ENCODE measurements around the gene TECPR2.

TECPR2 gene

DNA sequence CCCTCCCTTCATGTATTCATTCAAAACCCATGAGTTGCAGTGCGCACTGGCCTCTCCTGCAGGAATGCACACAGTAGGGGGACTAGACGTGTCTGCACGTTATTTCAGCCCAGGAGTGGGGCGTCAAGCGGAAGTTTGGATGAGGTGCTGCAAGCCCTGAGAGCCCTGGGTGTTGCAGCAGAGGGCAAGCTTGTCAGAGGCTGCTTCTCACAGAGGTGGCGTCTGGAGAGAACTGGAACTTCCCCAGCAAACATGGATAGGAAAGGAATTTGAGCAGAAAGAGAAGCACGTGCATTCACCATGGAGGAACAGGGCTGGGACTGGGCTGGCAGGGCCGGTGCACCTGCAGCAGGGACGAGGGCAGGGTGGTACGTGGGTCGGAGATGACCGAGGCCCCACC lies 64.9 kb downstream of the TECPR2 start:
- DNase-seq = no peak

DNA sequence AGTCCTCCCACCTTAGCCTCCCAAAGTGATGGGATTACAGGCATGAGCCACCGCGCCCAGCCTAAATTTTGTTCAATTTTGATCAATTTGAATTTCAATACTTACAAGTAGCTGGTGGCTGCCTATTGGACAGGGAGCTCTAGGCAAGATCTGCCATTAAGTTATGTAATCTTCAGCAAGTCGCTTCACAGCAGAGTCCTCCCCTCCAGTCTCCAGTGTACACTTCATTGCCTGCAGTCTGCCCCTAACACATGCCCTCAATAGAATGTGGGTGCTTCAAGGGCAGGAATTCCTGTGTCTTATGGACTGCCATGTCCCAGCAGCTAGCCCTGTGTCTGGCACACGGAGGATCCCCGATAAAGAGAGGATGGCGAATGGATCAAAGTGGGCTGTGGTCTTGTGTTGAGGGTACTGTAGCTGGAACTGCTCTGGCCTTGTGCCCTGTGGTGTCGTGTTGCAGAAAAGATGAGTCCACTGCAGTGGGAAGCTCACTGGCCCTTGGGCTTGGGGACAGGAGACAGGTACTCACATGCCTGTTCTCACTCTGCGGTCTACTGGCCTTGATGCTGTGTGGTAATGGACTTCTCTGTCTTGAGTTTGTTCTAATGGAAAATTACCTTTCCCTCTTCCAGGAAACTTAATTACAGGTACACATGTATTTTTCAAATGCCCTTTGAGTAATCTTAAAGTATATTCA lies 67.6 kb downstream of the TECPR2 start:
- no peak for DNase-seq

DNA sequence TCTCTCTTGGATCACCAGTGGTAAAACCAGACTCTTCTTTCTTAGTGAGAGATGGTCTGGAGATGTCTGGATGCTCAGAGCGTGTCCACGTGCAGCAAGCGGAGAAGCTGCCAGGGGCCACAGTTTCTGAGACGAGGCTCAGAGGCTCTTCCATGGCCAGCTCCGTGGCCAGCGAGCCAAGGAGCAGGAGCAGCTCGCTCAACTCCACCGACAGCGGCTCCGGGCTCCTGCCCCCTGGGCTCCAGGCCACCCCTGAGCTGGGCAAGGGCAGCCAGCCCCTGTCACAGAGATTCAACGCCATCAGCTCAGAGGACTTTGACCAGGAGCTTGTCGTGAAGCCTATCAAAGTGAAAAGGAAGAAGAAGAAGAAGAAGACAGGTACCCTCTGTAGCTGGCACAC lies 69.0 kb downstream of the TECPR2 start:
- no peak for DNase-seq

DNA sequence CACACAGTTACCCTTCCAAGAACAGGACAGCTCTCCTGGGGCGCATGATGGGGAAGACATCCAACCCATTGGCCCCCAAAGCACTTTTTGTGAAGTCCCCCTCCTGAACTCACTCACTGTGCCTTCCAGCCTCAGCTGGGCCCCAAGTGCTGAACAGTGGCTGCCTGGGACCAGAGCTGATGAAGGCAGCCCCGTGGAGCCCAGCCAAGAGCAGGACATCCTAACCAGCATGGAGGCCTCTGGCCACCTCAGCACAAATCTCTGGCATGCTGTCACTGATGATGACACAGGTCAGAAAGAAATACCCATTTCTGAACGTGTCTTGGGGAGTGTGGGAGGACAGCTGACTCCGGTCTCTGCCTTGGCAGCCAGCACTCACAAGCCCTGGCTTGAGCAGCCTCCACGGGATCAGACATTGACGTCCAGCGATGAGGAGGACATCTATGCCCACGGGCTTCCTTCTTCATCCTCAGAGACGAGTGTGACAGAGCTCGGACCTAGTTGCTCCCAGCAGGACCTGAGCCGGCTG lies 72.0 kb downstream of the TECPR2 start:
- DNase-seq = no peak

DNA sequence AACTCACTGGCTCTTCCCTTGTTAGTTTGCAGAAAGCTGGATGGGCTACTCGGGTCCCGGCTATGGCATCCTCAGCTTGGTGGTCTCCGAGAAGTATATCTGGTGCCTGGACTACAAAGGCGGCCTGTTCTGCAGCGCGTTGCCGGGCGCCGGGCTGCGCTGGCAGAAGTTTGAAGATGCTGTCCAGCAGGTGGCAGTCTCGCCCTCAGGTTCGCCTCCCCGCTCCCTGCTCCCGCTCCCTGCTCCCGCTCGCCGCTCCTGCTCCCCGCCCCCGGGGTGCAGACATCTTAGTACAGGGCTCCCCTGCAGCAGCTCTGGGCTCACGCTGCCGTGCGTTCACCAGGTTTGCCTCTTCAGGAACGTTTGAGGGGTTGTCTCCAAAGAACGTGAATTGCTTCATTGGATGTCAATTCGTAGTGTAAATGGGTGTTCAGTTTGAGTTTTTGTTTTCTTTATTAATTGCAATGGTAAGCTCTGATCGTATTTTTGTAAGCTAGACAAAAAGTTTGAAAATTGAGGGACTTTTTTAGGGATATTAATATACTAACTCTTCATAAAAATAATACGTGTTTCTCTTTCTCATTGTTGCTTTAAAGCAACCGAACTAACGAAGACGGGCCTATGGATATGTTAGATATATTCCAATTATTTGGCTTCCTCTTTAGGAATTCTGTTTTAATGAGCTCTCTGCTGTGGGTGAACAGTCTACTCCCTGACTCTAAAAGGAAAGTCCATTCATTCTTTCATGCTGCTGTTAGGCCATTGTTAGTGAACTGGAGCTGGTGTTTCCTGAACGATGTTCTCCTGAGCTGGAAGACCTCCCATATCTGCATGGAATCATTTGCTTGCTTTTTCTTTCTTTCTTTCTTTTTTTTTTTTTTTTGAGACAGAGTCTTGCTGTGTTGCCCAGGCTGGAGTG lies 75.5 kb downstream of the TECPR2 start:
- DNase-seq = peak in 13 of 14 donors; percentile 40 to 87 (median 74)

DNA sequence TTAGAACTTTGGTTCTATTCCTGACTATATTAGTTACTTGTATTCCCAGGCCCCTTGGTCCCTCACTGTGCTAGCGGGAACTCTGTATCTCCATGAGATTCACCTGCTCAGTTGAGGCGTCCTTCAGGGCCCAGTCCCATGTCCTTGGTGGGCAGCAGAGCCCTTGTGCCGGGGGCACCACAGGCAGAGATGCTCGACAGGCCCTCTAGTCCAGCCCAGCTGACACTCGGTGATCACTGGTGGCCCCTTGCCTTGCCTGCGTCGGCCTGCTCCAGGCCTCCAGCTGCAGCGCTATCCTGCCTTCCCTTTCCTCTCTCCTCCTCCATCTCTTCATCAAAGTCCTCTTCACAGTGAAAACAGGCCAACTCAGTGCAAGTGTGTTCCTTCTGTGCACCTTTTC lies 76.8 kb downstream of the TECPR2 start:
- DNase-seq = no peak

DNA sequence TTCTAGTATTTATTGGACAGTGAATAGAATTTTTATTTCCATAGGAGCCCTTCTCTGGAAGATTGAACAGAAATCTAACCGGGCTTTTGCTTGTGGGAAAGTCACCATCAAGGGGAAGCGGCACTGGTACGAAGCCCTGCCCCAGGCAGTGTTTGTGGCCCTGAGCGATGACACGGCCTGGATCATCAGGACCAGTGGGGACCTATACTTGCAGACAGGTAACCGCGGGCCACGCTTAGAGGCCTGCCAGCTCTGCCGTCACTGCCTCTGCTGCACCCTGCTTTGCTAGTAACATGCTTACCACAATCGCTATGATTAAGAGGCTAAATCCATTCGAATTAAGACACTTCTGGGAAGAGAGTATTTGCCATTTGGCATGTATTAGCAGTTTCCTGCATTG lies 77.7 kb downstream of the TECPR2 start:
- no peak for DNase-seq

DNA sequence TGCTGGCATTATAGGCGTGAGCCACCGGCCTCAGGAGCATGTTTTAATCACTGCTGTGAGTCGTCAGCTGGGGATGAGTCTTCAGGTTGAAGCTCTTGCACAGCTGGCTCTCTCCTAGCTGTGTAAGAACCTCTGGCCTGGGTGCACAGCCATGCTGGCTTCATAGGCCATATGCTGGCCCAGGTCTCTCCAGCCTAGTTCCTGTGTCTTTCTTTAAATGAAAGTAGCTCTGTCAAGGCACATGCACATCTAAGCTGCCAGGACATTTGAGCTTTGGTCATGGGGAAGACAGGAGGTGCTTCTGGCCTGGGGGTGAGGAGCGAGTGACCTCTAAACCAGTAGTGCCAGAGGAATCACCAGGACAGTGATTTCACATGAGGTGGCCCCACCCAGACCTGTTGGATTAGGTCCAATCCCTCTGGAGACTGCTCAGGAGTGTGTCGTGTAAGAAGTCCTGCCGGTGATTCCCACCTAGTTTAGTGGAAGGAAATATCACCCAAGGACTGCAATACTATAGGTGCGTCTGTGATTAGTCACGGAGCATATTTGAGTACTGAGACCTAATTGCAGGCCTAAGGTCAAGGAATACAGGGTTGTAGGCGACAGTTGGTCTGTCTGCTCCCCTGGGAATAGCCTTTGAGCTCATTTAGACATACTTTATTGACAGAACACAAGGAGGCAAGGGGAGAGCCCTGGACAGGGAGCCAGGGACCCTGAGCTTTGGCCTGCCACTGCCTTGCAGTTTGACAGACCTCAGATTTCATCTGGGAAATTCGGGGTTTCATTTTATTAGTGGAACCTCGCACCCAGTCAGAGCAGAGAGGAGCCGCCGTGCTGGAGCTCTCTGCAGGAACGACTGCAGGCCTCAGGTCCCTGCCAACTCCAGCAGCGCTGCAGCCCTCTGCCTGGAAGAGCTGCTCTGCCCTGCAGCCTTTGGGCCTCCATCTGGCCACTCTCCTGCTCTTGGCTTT lies 79.8 kb downstream of the TECPR2 start:
- DNase-seq = peak in 1 of 14 donors; percentile 43

DNA sequence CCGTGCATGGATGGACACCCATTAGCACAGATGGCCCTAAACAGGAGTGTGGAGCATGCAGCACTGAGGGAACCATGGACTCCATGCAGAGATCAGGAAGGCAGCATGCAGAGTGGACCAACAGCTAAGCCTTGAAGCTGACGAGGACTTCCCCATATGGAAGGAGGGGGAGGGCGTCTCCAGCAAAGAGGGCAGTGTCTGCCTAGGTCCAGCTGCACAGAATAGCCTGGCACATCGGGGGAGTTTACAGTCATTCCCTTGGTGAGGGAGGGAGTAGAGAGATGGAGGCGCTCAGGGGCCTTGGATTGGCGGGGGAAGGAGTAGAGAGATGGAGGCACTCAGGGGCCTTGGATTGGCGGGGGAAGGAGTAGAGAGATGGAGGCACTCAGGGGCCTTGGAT lies 82.3 kb downstream of the TECPR2 start:
- peak in 9 of 14 donors; percentile 20 to 78 (median 33) for DNase-seq

DNA sequence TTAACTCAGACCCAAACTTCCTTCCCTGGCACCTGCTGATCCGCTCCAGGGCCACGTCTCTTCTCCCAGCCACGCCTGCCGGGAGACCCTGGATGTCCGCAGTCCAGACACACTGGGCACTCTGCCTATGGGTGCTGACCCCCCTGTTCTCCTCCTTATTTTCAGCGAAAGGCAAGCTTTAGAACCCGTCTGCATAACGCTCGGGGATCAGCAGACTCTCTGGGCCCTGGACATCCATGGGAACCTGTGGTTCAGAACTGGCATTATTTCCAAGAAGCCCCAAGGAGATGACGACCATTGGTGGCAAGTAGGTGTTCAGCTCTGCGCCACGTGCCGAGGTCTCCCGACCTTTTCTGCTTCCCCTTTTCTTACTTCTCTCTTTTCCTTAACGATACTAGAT lies 82.9 kb downstream of the TECPR2 start:
- no peak for DNase-seq

DNA sequence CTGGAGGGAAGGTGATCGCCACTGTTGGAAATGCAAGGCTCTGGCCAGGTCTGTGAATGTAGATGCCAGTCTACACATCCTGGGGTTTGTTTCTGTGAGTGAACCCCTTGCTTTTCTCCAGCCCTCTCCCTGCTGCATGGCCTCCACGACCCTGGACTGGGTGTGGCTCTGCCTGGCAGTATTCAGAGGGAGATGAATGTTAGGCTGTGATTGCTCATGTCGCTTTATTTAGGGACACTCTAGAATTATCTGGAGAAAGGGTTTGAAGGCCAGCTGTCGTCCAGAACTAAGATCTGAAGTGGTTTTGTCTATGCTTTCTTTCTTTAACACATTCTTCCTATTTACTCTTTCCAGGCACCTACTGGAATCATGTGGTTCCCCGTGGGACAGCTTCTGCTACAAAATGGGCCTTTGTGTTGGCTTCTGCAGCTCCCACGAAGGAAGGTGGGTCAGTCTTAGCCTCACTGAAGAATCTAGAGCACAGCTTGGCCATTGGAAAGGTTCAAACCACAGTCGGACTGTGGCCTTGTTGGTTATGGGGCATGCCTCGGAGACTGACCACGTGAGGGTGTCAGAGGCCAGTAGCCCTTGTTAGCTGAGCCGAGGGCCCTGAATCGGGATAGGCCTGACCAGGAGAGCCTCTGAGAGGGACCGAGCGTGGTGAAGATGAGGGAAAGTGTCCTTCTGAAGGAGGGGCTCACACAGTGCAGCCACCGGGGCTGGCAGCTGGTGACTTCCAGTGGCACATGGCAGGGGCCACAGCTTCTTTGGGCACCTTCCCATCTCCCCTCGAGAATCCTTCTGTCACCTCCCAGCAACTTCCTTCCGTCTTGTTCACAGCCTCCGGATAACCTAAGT lies 87.7 kb downstream of the TECPR2 start:
- no peak for DNase-seq

DNA sequence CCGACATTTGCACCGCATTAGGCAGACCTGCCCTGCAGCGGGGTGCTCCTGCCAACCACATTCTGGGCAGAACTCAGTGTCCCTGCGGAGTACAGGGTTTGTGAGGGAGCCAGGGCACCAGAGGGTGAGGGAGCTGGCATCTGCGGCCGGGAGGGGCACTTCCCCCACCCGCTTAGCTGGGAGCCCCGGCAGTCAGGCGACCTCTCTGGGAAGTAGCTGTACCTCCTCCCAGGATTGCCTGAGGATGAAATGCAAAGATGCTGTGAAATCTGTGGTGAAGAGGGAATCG lies 88.3 kb downstream of the TECPR2 start:
- DNase-seq = peak in 8 of 14 donors; percentile 21 to 87 (median 66)

DNA sequence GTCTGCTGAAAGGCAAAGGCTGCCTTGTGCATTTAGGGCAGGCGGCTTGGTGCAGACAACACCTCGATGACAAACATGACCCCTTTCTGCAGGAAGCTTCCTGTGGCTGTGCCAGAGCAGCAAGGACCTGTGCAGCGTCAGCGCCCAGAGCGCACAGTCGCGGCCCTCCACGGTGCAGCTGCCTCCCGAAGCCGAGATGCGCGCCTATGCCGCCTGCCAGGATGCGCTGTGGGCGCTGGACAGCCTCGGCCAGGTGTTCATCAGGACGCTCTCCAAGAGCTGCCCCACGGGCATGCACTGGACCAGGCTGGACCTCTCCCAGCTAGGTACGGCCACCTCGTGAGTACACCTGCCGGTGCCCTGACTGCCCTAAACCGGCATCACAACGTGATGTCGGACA lies 89.6 kb downstream of the TECPR2 start:
- DNase-seq = peak in 1 of 14 donors; percentile 31

DNA sequence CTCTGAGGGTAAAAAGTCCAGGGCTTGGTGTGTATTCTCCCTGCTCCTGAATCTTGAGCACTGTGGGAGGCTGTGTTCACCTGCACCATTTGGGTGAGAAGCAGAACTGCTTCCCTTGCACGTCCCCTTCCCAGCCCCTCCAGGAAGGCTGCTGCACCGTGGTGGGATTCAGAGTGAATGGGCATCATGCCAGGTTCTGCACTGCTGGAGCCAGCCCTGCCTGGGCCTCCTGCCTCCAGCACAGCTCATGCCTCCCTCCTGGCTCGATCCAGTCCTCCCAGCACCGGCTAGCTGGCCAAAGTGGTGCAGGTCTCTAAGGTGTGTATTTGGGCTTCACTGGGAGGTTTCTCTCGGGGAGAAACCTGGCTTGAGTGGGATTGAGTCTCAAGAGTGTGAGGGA lies 92.0 kb downstream of the TECPR2 start:
- DNase-seq = peak in 1 of 14 donors; percentile 14

DNA sequence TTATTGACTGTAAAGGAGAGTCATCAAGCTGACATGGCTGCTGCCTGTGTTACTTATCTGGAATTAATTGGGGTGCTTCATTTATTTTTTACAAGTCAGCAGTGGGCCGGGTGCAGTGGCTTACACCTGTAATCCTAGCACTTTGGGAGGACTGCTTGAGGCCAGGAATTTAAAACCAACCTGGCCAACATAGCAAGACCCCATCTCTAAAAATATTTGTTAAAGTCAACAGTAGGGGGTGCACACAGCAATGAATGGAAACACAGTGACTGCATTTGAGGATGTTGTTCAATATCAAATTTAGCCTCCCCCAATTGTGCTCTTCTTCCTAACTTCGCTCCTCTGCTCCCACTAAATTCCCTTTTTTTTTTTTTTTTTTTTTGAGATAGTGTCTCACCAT lies 94.8 kb downstream of the TECPR2 start:
- DNase-seq = no peak

DNA sequence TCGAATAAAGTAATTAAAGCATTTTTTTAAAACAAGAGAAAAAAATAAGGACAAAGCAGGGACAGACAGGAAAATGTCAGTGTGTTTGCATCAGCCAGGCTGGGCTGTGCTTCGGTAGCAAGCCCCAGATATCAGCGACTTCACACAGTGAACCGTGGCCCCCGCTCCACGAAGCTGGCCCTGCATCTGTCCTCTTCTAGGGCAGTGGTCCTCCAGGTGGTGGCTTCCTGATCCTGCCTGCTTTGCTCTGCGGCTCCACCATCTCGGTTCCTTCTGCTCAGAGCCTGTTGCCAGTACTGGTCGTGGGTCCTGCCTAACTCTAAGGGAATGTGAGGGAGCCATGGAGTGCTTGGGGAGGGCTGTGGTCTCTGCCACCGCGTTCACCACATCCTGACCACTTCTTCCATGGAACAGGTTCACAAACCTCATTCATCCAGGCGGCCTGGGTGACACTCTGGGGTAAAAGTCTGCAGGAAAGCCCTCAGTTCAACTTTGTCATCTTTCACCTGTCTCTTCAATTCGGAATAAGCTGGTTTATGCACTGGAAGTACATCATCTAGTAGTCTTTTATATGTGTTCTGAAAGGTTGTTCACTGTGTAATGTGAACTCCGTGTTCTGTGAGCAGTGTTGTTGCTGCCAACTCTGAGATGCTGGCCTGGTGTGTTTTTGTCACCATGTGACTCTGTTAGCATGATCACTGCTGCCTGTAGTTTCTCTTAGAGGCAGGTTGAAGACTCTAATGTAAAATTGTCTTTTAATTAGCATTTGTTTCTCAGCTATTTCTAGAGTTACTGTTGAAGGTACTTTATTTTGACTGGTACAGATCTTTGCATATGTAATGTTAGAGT lies 99.0 kb downstream of the TECPR2 start:
- no peak for DNase-seq

DNA sequence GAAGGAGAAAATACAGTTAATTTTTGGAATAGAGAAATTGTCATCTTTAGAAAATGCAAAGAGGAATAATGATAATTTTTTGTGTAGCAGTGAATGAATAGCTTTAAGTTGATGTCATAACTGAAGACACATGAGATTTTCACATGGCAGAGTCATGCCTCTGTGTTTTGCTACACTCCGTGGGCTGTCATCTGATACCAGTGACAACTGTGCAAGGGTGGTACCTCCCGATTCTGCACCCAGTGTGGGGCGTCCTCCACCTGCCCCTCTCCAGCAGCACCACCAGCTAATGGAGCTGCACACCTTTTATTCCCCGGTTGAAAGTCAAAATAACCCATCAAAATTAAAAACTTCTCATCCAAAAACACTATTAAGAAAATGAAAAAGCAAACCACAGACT lies 99.7 kb downstream of the TECPR2 start:
- no peak for DNase-seq

DNA sequence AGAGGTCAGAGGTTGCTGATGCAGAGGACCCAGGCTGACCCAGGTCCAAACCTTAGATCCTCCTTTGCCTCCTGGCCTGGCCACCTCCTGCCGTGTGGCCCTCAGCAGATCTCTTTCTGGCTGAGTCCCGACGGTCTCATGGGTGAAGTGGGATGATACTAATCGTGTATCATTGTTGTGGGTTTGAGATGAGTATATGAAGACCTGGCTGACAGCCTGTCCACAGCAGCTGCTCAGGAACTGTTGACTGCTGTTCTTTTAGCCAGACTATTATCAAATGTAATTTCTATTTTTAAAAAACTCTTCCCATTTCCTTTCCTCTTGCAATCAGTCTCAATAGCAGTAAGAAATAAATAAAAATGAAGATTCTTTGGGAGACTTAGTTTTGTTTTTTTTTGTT lies 101.3 kb downstream of the TECPR2 start:
- no peak for DNase-seq

DNA sequence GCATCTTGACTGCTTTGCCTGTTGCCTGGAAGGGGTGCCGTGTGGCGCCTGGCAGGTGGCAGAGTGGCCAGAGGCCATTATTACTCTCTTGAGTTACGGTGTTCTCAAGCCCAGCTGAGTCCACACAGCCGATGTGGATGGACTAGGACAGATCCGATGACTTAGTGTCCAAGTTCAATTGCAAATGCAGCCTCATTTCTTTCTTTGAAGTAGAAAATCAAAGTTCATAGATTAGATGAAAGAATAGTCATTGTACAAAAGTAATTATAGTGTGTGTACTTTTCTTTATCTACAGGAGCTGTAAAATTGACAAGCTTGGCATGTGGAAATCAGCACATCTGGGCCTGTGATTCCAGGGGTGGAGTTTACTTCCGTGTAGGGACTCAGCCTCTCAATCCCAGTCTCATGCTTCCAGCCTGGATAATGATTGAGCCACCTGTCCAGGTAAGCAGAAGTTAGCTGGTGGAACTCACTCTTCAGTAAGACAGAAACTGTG lies 102.2 kb downstream of the TECPR2 start:
- DNase-seq = no peak

DNA sequence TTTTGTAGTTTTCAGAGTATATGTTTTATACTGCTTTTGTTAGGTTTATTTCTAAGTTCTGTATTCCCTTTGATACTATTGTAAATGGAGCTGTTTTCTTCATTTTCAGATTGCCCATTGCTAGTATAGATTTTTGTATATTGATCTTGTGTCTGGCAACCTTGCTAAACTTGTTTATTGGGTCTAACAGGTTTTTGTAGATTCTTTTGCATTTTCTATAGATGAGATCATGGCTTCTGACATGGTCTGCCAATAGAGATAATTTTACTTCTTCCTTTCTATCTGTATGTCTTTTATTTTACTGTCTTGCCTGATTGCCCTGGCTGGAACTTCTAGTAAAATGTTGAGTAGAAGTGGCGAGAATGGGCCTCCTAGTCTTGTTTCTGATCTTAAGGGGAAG lies 106.5 kb downstream of the TECPR2 start:
- no peak for DNase-seq

All from C1 segment of cervical spinal cord (tissue), 14 donors.